ENCODE measurements around the gene PLET1. TPM values are rescaled to one million over a fixed set of nuclear protein-coding genes. Genes with fewer than 3 reads are reported as not detected.

Gene PLET1
- total RNA-seq, 1 donor from 2014 or later: not detected

DNA sequence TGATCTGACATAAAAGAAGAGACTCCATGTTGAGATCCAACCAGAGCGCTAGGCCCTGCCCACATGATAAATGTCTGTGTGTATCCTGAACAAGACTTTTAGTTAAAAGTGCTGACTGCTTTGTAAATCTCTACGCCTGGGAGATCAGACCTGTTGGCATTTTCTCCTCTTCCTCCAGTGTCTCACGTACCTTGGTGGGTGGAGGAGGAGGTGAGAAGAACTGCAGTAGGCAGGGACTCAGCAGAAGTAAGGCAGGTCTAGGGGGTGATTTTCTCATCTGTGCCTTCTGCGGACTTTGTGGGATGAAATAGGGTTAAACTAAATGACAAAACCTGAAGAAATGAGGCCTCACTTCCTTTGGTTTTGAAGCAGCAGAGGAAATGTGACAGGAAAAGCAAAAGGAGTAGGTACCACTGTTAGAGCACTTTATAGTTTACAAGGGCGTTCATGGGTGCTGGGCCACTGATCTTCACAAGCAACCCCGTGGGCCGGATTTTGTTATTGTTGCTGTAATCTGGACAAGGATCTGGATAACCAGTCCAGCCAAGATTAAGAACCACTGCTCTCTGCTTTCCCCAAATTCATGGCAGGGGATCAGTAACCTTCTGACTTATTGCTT lies 36.7 kb upstream of the PLET1 start:
- Mint-ChIP-seq H3K27ac (ENCODE audit: unreplicated experiment) (no peak overlapping the region), H3K4me1 (ENCODE audit: low read depth, unreplicated experiment) (no peaks in the 10 kb centered on the region), H3K9me3 (ENCODE audit: unreplicated experiment) (peaks cover 2% of the 10 kb centered on the region), H3K4me3 (ENCODE audit: unreplicated experiment) (no peak overlapping the region), H3K27me3 (ENCODE audit: unreplicated experiment) (peaks cover 7% of the 10 kb centered on the region), H3K36me3 (ENCODE audit: unreplicated experiment) (peaks cover 5% of the 10 kb centered on the region)
- DNase-seq: no peak
- TF ChIP-seq, protein P1, sequence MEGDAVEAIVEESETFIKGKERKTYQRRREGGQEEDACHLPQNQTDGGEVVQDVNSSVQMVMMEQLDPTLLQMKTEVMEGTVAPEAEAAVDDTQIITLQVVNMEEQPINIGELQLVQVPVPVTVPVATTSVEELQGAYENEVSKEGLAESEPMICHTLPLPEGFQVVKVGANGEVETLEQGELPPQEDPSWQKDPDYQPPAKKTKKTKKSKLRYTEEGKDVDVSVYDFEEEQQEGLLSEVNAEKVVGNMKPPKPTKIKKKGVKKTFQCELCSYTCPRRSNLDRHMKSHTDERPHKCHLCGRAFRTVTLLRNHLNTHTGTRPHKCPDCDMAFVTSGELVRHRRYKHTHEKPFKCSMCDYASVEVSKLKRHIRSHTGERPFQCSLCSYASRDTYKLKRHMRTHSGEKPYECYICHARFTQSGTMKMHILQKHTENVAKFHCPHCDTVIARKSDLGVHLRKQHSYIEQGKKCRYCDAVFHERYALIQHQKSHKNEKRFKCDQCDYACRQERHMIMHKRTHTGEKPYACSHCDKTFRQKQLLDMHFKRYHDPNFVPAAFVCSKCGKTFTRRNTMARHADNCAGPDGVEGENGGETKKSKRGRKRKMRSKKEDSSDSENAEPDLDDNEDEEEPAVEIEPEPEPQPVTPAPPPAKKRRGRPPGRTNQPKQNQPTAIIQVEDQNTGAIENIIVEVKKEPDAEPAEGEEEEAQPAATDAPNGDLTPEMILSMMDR (IDR thresholded peaks at IDR 0.05; ENCODE audit: partially characterized antibody, unreplicated experiment): no peak

DNA sequence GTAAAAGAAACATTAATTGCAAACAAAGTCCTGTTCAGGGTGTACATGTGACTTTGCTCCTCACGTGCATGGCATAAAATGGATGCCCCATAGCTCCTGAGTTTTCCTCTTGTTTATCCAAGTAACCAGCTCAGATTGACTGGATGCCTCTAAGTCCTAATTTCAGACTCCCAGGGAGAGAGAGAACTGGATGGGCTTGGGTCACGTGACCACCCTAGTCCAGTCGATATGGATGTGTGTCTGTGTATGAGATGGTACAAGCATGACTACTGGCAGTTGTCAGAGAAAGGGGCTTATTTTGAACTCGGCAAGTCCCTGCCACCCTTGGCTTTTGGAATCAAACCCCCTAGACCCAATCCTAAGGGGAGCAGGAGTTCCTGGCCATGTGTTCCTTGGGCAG lies 35.4 kb upstream of the PLET1 start:
- Mint-ChIP-seq H3K27me3 (ENCODE audit: unreplicated experiment) (peaks cover 7% of the 10 kb centered on the region), H3K9me3 (ENCODE audit: unreplicated experiment) (peaks cover 3% of the 10 kb centered on the region), H3K4me1 (ENCODE audit: low read depth, unreplicated experiment) (peaks cover 8% of the 10 kb centered on the region), H3K36me3 (ENCODE audit: unreplicated experiment) (peaks cover 5% of the 10 kb centered on the region), H3K27ac (ENCODE audit: unreplicated experiment) (no peak overlapping the region), H3K4me3 (ENCODE audit: unreplicated experiment) (no peak overlapping the region)
- no peak for DNase-seq
- TF ChIP-seq, protein P1 (IDR thresholded peaks at IDR 0.05; ENCODE audit: partially characterized antibody, unreplicated experiment): no peak

DNA sequence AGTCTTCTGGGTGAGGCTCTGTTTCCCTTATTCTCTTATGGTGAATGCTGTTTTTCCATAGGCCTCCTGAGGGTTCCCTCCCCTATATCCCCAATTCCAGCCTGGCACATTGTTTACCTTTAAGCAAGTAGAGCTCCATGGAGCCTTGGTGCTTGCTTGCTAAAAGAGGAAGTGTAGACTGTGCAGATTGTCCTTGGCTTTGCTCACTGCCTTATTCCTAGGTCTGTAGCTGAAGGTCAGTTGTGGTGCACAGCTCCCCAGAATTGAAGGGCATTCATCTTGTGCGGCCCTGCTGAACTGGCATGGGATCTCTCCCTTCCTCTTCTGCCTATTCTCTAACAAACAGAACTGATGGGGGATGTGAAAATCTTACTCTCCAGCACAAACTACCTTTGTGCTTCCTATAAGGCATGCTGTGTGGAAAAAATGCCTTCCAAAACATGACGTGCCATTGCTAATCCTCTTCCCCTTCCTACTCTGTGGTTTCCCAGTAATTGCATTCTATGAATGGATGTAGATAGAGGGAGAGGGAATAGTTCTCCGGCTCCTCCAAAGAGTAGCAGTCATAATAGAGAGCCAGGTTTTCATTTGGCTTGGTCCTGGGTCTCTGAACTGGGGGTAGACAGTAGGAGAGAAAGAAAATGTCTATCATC lies 34.2 kb upstream of the PLET1 start:
- DNase-seq: no peak
- peaks cover 7% of the 10 kb centered on the region for H3K27me3 Mint-ChIP-seq (ENCODE audit: unreplicated experiment)
- H3K27ac Mint-ChIP-seq (ENCODE audit: unreplicated experiment): no peak overlapping the region
- H3K4me1 Mint-ChIP-seq (ENCODE audit: low read depth, unreplicated experiment): peaks cover 9% of the 10 kb centered on the region
- no peak overlapping the region for H3K4me3 Mint-ChIP-seq (ENCODE audit: unreplicated experiment)
- H3K36me3 Mint-ChIP-seq (ENCODE audit: unreplicated experiment): peaks cover 5% of the 10 kb centered on the region
- TF ChIP-seq, protein P1 (IDR thresholded peaks at IDR 0.05; ENCODE audit: partially characterized antibody, unreplicated experiment): no peak
- peaks cover 3% of the 10 kb centered on the region for H3K9me3 Mint-ChIP-seq (ENCODE audit: unreplicated experiment)

DNA sequence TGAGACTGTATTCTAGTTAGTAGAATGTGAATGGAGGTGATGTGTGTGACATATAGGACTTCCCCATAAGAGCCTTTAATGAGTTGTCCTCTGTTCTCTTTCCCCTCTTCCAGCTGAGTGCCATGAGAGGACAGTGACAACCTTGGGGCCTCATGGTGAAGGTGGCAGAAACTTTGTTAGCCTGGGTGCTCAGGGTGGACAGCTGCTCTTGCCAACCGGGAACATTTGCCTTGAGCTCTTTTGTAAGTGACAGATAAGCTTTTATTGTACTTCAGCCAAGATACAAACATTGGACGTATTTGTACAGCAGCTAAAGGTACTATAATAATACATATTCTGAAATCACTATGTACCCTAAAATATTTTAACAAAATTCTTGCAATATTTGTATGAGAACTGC lies 33.0 kb upstream of the PLET1 start:
- TF ChIP-seq, protein P1 (IDR thresholded peaks at IDR 0.05; ENCODE audit: partially characterized antibody, unreplicated experiment): no peak
- Mint-ChIP-seq H3K27me3 (ENCODE audit: unreplicated experiment) (peaks cover 7% of the 10 kb centered on the region), H3K4me3 (ENCODE audit: unreplicated experiment) (no peak overlapping the region), H3K36me3 (ENCODE audit: unreplicated experiment) (peaks cover 5% of the 10 kb centered on the region), H3K9me3 (ENCODE audit: unreplicated experiment) (peaks cover 3% of the 10 kb centered on the region), H3K4me1 (ENCODE audit: low read depth, unreplicated experiment) (peaks cover 11% of the 10 kb centered on the region), H3K27ac (ENCODE audit: unreplicated experiment) (no peak overlapping the region)
- no peak for DNase-seq

DNA sequence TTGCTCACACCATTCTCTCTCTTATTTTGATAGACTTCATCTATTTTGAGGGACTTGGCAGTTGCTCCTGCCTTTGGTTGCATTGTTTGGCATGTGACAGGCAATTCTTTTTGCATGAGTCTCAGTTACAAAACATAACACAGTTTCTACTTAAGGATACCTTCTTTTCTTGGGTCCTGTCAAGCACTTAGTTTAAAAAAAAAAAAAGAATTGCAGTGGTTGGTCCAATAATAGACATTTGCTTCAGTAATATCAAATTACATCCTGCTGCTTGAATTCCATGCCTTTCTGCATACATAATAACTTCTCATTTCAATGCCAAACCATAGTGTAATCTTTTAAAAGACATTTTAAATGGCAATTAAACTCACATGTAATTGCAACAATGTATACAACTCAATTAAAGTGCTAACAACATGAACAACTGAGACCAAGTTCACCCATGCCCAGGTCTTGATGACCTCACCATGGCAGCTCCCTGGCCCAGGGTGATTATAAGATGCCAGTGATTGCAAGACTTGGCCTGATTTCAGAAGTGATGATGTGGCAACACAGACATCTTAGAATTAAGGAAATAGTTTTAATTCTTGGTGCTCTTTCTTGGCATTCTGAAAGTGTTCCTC lies 32.2 kb upstream of the PLET1 start:
- Mint-ChIP-seq H3K27ac (ENCODE audit: unreplicated experiment) (no peak overlapping the region), H3K36me3 (ENCODE audit: unreplicated experiment) (peaks cover 5% of the 10 kb centered on the region), H3K9me3 (ENCODE audit: unreplicated experiment) (peaks cover 2% of the 10 kb centered on the region), H3K27me3 (ENCODE audit: unreplicated experiment) (peaks cover 5% of the 10 kb centered on the region), H3K4me1 (ENCODE audit: low read depth, unreplicated experiment) (peaks cover 11% of the 10 kb centered on the region), H3K4me3 (ENCODE audit: unreplicated experiment) (no peak overlapping the region)
- DNase-seq: no peak
- TF ChIP-seq, protein P1 (IDR thresholded peaks at IDR 0.05; ENCODE audit: partially characterized antibody, unreplicated experiment): no peak

Data from glutamatergic neuron (in vitro differentiated cells).